Measurements from ENCODE around the gene USP5.

GRCh38 chr12:6899427-6899826, 47.5 kb downstream of the USP5 start:
- no peak for TF ChIP-seq CTCF (IDR thresholded peaks at IDR 0.05; ENCODE audit: low read depth, low read length)
- no peak for TF ChIP-seq POLR2A (IDR thresholded peaks at IDR 0.05; ENCODE audit: extremely low read depth, insufficient read length)

All from NB4 (cell line).